ENCODE results near the gene USP3. TPM values are rescaled to one million over a fixed set of nuclear protein-coding genes. Genes with fewer than 3 reads are reported as not detected.

USP3 gene
- polyA plus RNA-seq, 1 donor (not counting 4 experiments of a cell fraction or from before 2014, with no cell fraction given) = 16.2 TPM

DNA sequence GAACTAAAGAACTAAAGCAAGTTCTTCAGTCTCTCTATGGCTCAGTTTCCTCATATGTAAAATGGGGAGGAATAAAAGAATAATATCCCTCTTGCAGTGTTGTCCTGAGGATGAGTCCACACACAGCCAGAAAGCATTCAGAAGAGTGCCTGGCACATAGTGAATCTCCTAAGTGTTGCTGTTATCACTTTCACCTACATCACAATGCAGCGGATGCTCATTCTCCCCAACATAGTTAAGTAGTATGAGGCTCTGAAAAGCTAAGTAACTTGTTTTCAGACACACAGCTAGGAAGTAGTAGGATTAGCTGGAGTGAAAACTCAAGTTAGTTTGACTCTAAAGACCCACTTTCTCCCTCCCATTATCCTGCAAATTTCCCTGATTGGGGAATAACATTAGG lies 9.1 kb upstream of the USP3 start:
- Histone ChIP-seq H3K9ac (ENCODE audit: control insufficient read depth, extremely low read depth, insufficient read depth, low read length) (no peak overlapping the region), H3K27me3 (ENCODE audit: control insufficient read depth, extremely low read depth, insufficient read depth, low read length) (no peaks in the 10 kb centered on the region), H3K4me2 (ENCODE audit: control insufficient read depth, extremely low read depth, insufficient read depth, low read depth, low read length) (no peak overlapping the region), H3K79me2 (ENCODE audit: control insufficient read depth, insufficient read depth, low read length) (no peaks in the 10 kb centered on the region), H2AFZ (ENCODE audit: control insufficient read depth, low read length) (no peak overlapping the region), H3K4me3 (ENCODE audit: control insufficient read depth in 2 of 3, extremely low read depth in 1 of 3, insufficient read depth in 2 of 3, low read depth in 1 of 3, low read length in 3 of 3) (no peak overlapping the region), H3K27ac (ENCODE audit: control insufficient read depth, insufficient read depth, low read length) (no peak overlapping the region), H3K36me3 (ENCODE audit: control insufficient read depth in 2 of 2, extremely low read depth in 1 of 2, insufficient read depth in 2 of 2, low read length in 2 of 2) (no peaks in the 10 kb centered on the region), H3K9me3 (ENCODE audit: control insufficient read depth, low read depth, low read length) (no peaks in the 10 kb centered on the region), H3K4me1 (ENCODE audit: control insufficient read depth, extremely low read depth, insufficient read depth, low read length) (peaks cover 8% of the 10 kb centered on the region), H3K9me1 (ENCODE audit: control insufficient read depth, extremely low read depth, insufficient read depth, low read length) (no peaks in the 10 kb centered on the region), H4K20me1 (ENCODE audit: control insufficient read depth, extremely low read depth, insufficient read depth, low read length) (no peaks in the 10 kb centered on the region)
- dilution Hi-C loops (cut with MboI; ENCODE audit: extremely low pct_ligation_motif_present, low sequenced_read_pairs) = no loop called here
- no peak for DNase-seq (ENCODE audit: low read depth, low spot score)
- FAIRE-seq = no peak
- no peak for TF ChIP-seq EZH2 (IDR thresholded peaks at IDR 0.05; ENCODE audit: low read length)
- TF ChIP-seq, protein P1, sequence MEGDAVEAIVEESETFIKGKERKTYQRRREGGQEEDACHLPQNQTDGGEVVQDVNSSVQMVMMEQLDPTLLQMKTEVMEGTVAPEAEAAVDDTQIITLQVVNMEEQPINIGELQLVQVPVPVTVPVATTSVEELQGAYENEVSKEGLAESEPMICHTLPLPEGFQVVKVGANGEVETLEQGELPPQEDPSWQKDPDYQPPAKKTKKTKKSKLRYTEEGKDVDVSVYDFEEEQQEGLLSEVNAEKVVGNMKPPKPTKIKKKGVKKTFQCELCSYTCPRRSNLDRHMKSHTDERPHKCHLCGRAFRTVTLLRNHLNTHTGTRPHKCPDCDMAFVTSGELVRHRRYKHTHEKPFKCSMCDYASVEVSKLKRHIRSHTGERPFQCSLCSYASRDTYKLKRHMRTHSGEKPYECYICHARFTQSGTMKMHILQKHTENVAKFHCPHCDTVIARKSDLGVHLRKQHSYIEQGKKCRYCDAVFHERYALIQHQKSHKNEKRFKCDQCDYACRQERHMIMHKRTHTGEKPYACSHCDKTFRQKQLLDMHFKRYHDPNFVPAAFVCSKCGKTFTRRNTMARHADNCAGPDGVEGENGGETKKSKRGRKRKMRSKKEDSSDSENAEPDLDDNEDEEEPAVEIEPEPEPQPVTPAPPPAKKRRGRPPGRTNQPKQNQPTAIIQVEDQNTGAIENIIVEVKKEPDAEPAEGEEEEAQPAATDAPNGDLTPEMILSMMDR (optimal IDR thresholded peaks at IDR 0.05 in 1 of 3, IDR thresholded peaks at IDR 0.05 in 1 of 3, conservative IDR thresholded peaks at IDR 0.05 in 1 of 3; ENCODE audit: extremely low read depth in 1 of 3, insufficient read depth in 2 of 3, low read length in 3 of 3) = no peak

DNA sequence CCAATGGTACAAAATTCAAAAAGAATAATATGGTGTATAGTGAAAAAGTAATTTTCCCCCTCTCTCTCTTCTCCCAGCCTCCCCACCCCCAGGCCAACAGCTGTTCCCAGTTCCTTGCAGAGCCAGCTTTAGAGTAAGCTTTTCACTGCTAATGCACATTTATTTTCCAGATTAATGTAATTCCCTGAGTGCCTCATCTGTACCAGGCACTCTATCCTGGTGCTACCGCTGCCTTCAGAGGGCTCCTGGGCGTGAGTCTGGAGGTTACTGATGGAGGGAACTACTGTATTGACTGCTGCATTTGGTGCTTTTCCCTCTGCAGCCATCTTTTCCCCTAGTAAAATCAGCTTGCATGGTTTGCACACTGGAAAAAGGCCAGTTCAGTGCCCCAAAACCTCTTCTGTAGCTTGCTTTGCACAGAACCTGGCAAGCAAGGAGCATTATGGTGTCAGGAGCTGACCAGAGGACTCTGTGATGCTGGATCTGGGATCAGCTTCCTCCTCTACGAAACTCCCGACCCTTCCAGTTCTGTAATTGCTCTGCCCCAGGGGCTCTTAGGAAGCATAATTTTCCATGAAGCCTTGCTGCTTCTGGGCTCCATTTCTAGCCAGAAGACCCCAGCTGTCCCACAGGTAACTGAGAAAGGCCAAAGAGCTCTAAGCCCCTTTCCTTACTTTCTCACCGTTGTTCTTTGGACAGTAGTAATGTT lies 8.5 kb upstream of the USP3 start:
- Histone ChIP-seq H3K4me2 (ENCODE audit: control insufficient read depth, extremely low read depth, insufficient read depth, low read depth, low read length) (no peak overlapping the region), H3K36me3 (ENCODE audit: control insufficient read depth in 2 of 2, extremely low read depth in 1 of 2, insufficient read depth in 2 of 2, low read length in 2 of 2) (no peaks in the 10 kb centered on the region), H3K79me2 (ENCODE audit: control insufficient read depth, insufficient read depth, low read length) (no peaks in the 10 kb centered on the region), H3K9me1 (ENCODE audit: control insufficient read depth, extremely low read depth, insufficient read depth, low read length) (no peaks in the 10 kb centered on the region), H3K27me3 (ENCODE audit: control insufficient read depth, extremely low read depth, insufficient read depth, low read length) (no peaks in the 10 kb centered on the region), H3K4me3 (ENCODE audit: control insufficient read depth in 2 of 3, extremely low read depth in 1 of 3, insufficient read depth in 2 of 3, low read depth in 1 of 3, low read length in 3 of 3) (no peak overlapping the region), H2AFZ (ENCODE audit: control insufficient read depth, low read length) (no peak overlapping the region), H3K9me3 (ENCODE audit: control insufficient read depth, low read depth, low read length) (no peaks in the 10 kb centered on the region), H3K9ac (ENCODE audit: control insufficient read depth, extremely low read depth, insufficient read depth, low read length) (no peak overlapping the region), H3K27ac (ENCODE audit: control insufficient read depth, insufficient read depth, low read length) (no peak overlapping the region), H3K4me1 (ENCODE audit: control insufficient read depth, extremely low read depth, insufficient read depth, low read length) (peaks cover 12% of the 10 kb centered on the region), H4K20me1 (ENCODE audit: control insufficient read depth, extremely low read depth, insufficient read depth, low read length) (no peaks in the 10 kb centered on the region)
- TF ChIP-seq EZH2 (IDR thresholded peaks at IDR 0.05; ENCODE audit: low read length) = no peak
- TF ChIP-seq, protein P1 (optimal IDR thresholded peaks at IDR 0.05 in 1 of 3, IDR thresholded peaks at IDR 0.05 in 1 of 3, conservative IDR thresholded peaks at IDR 0.05 in 1 of 3; ENCODE audit: extremely low read depth in 1 of 3, insufficient read depth in 2 of 3, low read length in 3 of 3) = no peak
- DNase-seq (ENCODE audit: low read depth, low spot score) (no peak), FAIRE-seq (no peak)
- dilution Hi-C loops (cut with MboI; ENCODE audit: extremely low pct_ligation_motif_present, low sequenced_read_pairs) = no loop called here

Data from keratinocyte (primary cell).